Right forelimb (tissue), 1 donor: Measurements from ENCODE around the gene IGBP1.
"Not testable (repeated sequence)": the region's sequence is repeated elsewhere in the genome, so short reads cannot be mapped to it uniquely, and the experiment has no call there.

Experiments used
- DNase-seq: peaks from one replicate; pipeline ENCODE4 v3.0.0-alpha.2; 2018

The IGBP1 gene

GRCh38 chrX:70133303-70134115 is at the start of gene IGBP1:
Gene IGBP1, plus strand, starts transcription at chrX:70133447. Its CDS starts 501 bp downstream, at chrX:70133948.
- DNase-seq: peak; percentile 83

DNA sequence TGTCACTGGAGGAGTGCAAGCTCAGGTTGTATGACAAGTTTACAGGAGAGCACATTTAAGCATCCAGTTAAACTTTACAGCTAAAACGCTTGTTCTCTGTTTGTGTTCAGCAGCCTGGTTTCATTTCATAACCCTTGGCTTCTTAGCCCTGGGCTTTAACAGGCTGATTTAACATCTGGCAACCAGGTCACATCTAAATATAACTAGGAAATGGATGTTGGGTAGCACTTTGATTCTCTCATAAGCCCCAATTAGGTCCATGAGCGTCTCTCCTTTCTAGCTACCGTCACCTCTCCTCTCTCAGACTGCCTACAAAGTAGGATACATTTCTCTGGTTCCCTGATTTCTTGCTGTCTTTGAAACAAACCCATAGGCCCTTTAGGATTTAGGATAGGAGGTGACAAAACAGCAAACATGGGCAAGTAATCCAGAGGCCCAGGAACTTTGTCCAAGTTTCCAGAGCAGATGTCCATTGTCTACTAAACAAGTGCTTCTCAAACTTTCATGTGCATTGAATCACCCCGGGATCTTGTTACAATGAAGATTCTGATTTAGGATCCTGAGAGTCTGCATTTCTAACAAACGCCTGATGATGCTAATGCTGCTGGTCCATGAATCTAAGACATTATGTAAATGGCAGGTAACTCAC is 48.5 kb upstream of the IGBP1 start:
- no peak for DNase-seq

- DNase-seq: no peak
These were observed 45.2 kb upstream of the IGBP1 start for GRCh38 chrX:70087857-70088630.

- DNase-seq: no peak
These were observed 44.5 kb upstream of the IGBP1 start for GRCh38 chrX:70088751-70089150.

DNA sequence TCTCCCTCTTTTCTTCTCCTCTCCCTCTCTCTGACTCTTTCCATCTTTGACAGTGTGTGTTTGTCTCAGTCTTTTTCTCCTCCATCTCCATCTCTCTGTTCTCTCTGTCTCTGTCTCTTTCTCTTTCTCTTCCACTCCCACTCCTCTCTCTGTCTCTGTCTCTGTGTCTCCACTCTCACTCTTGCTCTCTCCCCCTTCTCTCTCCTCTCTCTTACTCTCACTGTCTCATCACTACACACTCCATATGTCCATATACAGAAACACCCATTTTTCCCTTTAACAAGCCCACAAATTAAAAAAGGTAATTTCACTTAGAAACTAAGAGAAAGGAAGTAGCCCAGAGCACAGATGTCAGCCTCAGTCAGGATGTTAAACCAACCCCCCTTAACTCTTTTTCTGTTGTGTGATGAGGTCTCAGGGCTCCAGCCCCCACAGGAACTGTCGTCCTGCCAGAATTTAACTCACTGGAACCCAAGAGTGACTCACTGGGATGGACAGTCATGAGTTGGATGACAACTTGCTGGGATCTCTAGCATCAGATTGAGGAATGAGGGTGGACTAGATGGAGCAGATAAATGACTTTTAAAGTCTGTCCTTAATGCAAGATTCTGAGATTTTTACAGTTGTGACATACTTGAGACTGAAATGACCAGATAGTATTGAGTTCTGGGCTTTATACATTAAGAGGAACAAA is 43.5 kb upstream of the IGBP1 start:
- no peak for DNase-seq

- DNase-seq: no peak
These were observed 41.0 kb upstream of the IGBP1 start for GRCh38 chrX:70092247-70092646.

- DNase-seq: no peak
These were observed 37.2 kb upstream of the IGBP1 start for GRCh38 chrX:70096052-70096451.

DNA sequence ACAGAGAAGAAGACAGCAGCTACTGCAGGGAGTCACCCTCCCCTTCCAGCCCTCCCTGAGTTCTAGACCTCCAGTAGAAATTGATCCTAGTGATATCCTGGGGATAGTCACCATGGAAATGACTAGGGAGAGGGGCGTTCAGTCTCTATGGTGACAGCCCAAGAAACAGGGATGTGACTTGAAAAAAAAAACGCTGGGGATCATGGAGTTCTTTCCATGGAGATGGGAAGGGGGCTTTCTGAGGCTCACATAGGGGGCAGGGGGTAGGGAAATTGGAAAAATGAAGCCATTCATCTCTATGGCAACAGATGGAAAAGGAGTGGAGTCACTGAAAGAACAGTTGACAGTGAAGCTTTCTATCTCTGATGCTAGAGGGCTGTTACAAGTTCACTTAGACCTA is 28.0 kb upstream of the IGBP1 start:
- no peak for DNase-seq

GRCh38 chrX:70111436-70112026 is 21.7 kb upstream of the IGBP1 start:
- DNase-seq: not testable (repeated sequence)

GRCh38 chrX:70117738-70118137 is 15.5 kb upstream of the IGBP1 start:
- DNase-seq: no peak

GRCh38 chrX:70123014-70123413 is 10.2 kb upstream of the IGBP1 start:
- not testable (repeated sequence) for DNase-seq

DNA sequence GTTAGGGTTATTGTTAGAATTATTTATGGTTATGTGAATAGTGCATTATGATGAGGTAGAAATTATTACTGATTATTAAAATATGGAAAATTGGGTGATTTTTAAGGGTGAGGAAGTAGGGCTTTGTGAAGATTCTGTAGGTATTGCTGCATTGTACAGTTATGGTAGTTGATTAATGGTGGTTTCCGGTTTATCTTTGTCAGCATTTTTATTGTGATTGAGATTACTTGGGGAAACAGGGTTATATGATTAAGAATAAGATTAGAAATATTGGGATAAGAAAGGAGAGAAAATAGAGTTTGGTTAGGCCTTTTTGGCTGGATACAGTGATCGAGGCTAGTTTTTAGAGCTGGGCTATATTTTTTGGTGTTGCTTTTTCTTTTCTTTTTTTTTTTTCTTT is 8.6 kb upstream of the IGBP1 start:
- no peak for DNase-seq

GRCh38 chrX:70128071-70128470 is 5.2 kb upstream of the IGBP1 start:
- no peak for DNase-seq

- no peak for DNase-seq
These were observed 3.4 kb upstream of the IGBP1 start for GRCh38 chrX:70129816-70130215.

- DNase-seq: no peak
These were observed 1.0 kb upstream of the IGBP1 start for GRCh38 chrX:70132224-70132623.

- DNase-seq: no peak
These were observed 357 bp upstream of the IGBP1 start for GRCh38 chrX:70132877-70133302.

DNA sequence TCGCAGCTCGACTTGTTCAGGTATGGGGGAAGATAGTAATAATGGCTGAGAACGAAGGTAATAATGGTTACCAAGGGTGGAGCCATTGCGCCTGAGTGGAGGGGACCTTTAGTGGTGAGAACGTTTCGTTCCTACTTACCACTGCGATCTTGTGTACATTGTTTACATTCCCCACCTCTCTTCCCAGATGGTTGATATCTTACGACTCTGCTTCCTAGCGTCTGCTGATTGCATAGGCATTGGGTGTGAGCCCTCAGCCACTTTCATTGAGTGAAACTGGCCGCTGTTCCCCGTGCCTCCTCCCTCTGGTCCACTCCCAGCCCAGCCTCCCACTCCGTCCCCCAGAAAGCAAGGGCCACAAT is 850 bp downstream of the IGBP1 start:
- DNase-seq: no peak

GRCh38 chrX:70138622-70139021 is 5.4 kb downstream of the IGBP1 start:
- no peak for DNase-seq

DNA sequence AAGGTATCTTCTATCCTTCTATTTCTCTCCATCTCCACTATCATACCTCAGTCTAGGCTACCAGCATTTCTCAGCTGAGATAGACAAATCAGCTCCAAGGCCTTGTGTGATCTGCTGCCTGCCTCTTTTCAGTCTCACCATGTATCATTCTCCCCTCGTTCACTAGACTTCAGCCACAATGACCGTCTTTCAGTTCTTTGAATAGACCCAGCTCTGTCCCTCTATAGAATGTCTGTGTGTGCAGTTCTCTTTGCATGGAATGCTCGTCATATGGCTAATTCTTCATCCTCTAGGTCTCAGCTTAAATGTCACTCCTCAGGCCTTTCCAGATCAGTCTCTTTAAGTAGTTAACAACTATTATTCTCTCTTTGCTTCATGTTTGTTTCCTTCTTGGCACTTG is 6.5 kb downstream of the IGBP1 start:
- DNase-seq: no peak

DNA sequence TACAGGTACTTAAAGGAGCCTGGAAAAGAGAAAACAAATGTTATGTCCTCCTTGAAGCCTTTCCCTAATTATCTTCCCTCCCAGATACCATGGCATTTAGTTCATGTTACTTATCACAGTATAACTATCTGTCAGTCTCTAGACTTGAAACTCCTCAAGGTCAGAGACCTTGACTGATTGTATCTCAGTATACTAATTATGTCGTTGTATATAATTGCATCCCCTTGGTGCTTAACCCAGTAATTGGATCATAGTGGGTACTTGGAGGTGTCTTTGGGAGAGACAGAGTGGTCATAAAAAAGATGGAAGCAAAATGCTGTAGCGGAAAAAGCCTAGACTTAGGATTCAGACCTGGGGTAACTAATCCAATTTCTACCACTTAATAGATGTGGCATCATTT is 8.1 kb downstream of the IGBP1 start:
- no peak for DNase-seq

DNA sequence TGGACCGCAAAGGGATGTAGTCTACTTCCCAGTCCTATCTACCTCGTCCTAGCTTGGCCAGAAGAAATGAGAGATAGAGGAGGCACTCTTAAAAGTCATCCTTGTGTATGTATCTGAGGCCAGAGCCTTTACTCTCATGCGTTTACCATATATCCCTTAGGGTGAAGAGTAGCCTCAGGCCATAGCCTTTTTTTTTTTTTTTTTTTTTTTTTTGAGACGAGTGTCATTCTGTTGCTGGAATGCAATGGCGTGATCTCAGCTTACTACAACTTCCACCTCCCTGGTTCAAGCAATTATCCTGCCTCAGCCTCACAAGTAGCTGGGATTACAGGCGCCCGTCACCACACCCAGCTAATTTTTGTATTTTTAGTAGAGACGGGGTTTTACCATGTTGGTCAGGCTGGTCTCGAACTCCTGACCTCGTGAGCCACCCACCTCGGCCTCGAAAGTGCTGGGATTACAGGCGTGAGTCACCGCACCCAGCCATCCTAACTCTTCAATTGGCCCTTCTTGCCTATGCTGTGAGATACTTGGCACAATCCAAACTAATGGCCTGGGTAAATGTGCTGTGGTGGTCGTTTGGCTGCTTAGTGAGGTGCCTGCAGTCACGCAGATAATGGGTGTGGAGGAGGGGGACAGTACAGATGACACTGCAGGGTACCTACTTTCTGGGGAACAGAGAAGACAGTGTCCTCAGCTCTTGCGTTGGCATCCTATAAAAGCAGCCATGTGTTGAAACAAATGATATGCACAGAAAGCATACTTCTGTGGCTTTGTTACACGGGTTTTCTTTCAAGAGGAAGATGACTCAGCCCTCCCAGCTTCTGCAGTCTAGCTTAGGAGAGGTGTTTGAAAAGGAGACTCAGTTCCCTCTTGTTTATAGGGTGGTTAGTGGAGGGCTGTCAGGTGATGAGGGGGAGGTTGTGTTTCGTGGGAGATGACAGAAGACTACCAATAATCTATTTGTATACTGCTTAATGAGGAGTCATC is 33.6 kb downstream of the IGBP1 start:
- no peak for DNase-seq
